HCT116 (cell line): ENCODE results near the gene DBP. TPM values are rescaled to one million over a fixed set of nuclear protein-coding genes. Genes with fewer than 3 reads are reported as not detected.

Experiments used
- ATAC-seq: fragments of 200-7000 bp; cut with Tn5 transposase; 2 replicates; pipeline ENCODE4 v1.9.1; 2020; ENCODE audit warnings: mild to moderate bottlenecking, moderate library complexity
- BruUV-seq: library from RNA; stranded (reverse); fragments of 400-500 nt; replicated peaks from 2 replicates; lab custom pipeline; 2021; lab: Mats Ljungman, UMichigan
- CTCF ChIA-PET: fragments of 300-600 bp; sonication (Branson Sonifier 250); formaldehyde crosslinking; loops from one replicate; lab custom pipeline; 2021; ENCODE audit warnings: antibody characterized with exemption; lab: Charles Lee
- POLR2A ChIA-PET: fragments of 300-600, 350-600 bp; sonication (Branson Sonifier 250); formaldehyde crosslinking; loops from one replicate; lab custom pipeline; 2021; ENCODE audit warnings: antibody characterized with exemption; lab: Charles Lee
- RAD21 ChIA-PET, 2 experiments: fragments of 300-600 bp; sonication (Branson Sonifier 250); formaldehyde crosslinking; loops; one replicate each; lab custom pipeline; 2023; ENCODE audit warnings: low total read pairs in 2 of 2; ENCODE audit not compliant: uncharacterized antibody in 2 of 2, unreplicated experiment in 2 of 2, low non-redundant PET in 1 of 2; lab: Charles Lee
- DNase-seq: peaks from one replicate; pipeline ENCODE4 v3.0.0-alpha.2; 2010; ENCODE audit warnings: low read depth, low spot score
- H2AFZ ChIP-seq: fragments of 200-600 bp; shearing (Covaris generic), sonication (generic); 2 replicates; pipeline ENCODE4 v1.6.1; 2017; ENCODE audit warnings: low read depth, mixed run types, mixed read lengths, antibody characterized with exemption, low read length; ENCODE audit not compliant: poor library complexity, severe bottlenecking
- H3K27ac ChIP-seq: 2 replicates; pipeline ENCODE4 v1.5.1; 2012; ENCODE audit warnings: low read depth, low read length
- H3K27me3 ChIP-seq: fragments of 200-600 bp; sonication (generic); 2 replicates; pipeline ENCODE4 v1.6.1; 2016; ENCODE audit warnings: mixed run types, low read length, mixed read lengths; ENCODE audit not compliant: insufficient read depth
- H3K36me3 ChIP-seq, 2 experiments: fragments of 200-500 bp in 1 of 2; fragments of 200-600 bp in 1 of 2; sonication (Bioruptor generic) in 1 of 2; sonication (generic) in 1 of 2; 2 replicates each; pipeline versions ENCODE4 v1.5.1 to v1.6.1; 2014 to 2016; ENCODE audit warnings: low read length in 2 of 2, inconsistent platforms in 1 of 2, mixed read lengths in 1 of 2, mixed run types in 1 of 2; ENCODE audit not compliant: insufficient read depth in 2 of 2, control insufficient read depth in 1 of 2
- H3K4me1 ChIP-seq, 2 experiments: fragments of 200-600 bp in 1 of 2; sonication (generic) in 1 of 2; 2 replicates each; pipeline versions ENCODE4 v1.5.1 to v1.6.1; 2012 to 2017; ENCODE audit warnings: low read length in 2 of 2, inconsistent platforms in 1 of 2, mild to moderate bottlenecking in 1 of 2, mixed read lengths in 1 of 2, mixed run types in 1 of 2, moderate library complexity in 1 of 2; ENCODE audit not compliant: insufficient read depth in 2 of 2, control insufficient read depth in 1 of 2
- H3K4me2 ChIP-seq: fragments of 200-600 bp; sonication (generic); 2 replicates; pipeline ENCODE4 v1.6.1; 2017; ENCODE audit warnings: mixed run types, low read length, mixed read lengths
- H3K4me3 ChIP-seq, 2 experiments: fragments of 200-600 bp in 1 of 2; sonication (generic) in 1 of 2; replicated peaks in 1 of 2; 2 replicates each; pipeline ENCODE4 v1.5.1; 2011 to 2016; ENCODE audit warnings: low read length in 2 of 2, control low read depth in 1 of 2, low read depth in 1 of 2, mild to moderate bottlenecking in 1 of 2, mixed read lengths in 1 of 2, mixed run types in 1 of 2
- H3K79me2 ChIP-seq: fragments of 200-600 bp; sonication (generic); 2 replicates; pipeline ENCODE4 v1.6.1; 2017; ENCODE audit warnings: mild to moderate bottlenecking, mixed run types, low read length, moderate library complexity, mixed read lengths; ENCODE audit not compliant: insufficient read depth
- H3K9ac ChIP-seq: fragments of 200-600 bp; sonication (generic); 2 replicates; pipeline ENCODE4 v1.6.1; 2016; ENCODE audit warnings: low read length, mixed read lengths
- H3K9me2 ChIP-seq: fragments of 200-600 bp; sonication (generic), shearing (Covaris generic); 2 replicates; pipeline ENCODE4 v1.6.1; 2017; ENCODE audit warnings: mixed run types, mild to moderate bottlenecking, moderate library complexity; ENCODE audit not compliant: insufficient read depth
- H3K9me3 ChIP-seq, 2 experiments: fragments of 200-500 bp in 1 of 2; fragments of 200-600 bp in 1 of 2; sonication (Bioruptor generic) in 1 of 2; sonication (generic) in 1 of 2; 2 replicates each; pipeline ENCODE4 v1.6.1; 2014 to 2017; ENCODE audit warnings: low read length in 2 of 2, mixed read lengths in 2 of 2, inconsistent platforms in 1 of 2, low read depth in 1 of 2, mild to moderate bottlenecking in 1 of 2, mixed run types in 1 of 2, moderate library complexity in 1 of 2; ENCODE audit not compliant: control insufficient read depth in 1 of 2, insufficient read depth in 1 of 2
- H4K20me1 ChIP-seq: fragments of 200-600 bp; sonication (generic), shearing (Covaris generic); 2 replicates; pipeline ENCODE4 v1.6.1; 2017; ENCODE audit warnings: mixed run types, mild to moderate bottlenecking, moderate library complexity; ENCODE audit not compliant: insufficient read depth
- EZH2 ChIP-seq: fragments of 200-600 bp; sonication (generic); IDR thresholded peaks from 2 replicates; pipeline ENCODE4 v1.6.1; 2017; ENCODE audit warnings: antibody characterized with exemption, mixed run types
- ZFX ChIP-seq: fragments of 450-650 bp; IDR thresholded peaks from 2 replicates; pipeline ENCODE4 v1.6.1; 2017
- intact Hi-C: fragments of 100-400 bp; cut with micrococcal nuclease; formaldehyde crosslinking; loops from 2 replicates; pipeline ENCODE4 v1.10.0; 2022
- total RNA-seq: library from RNA; stranded (reverse); gene quantifications from one replicate; pipeline ENCODE4 v1.2.1, GENCODE V29; 2021; ENCODE audit not compliant: unreplicated experiment
- TF ChIP-seq, protein P1 (sequence below): IDR thresholded peaks from 2 replicates; pipeline ENCODE4 v1.6.1; 2012; ENCODE audit warnings: low read depth
- TF ChIP-seq, protein P2 (sequence below): IDR thresholded peaks from 2 replicates; pipeline ENCODE4 v1.6.1; 2012

DBP gene
- total RNA-seq, 1 experiment from 2014 or later = 45.9 TPM

- no peaks in the 10 kb centered on the region for H3K9me3 ChIP-seq
- intact Hi-C loops = no loop called here
- CTCF ChIA-PET = no interaction called here
- no peaks in the 10 kb centered on the region for H4K20me1 ChIP-seq
- DNase-seq = no peak
- POLR2A ChIA-PET = no interaction called here
- no peaks in the 10 kb centered on the region for H3K27me3 ChIP-seq
- RAD21 ChIA-PET = no interaction called here
- H3K9ac ChIP-seq = no peak overlapping the region
- no peak for ATAC-seq
- no peaks in the 10 kb centered on the region for H3K36me3 ChIP-seq
- no peaks in the 10 kb centered on the region for H3K9me2 ChIP-seq
- H3K4me3 ChIP-seq = no peak overlapping the region
- H3K4me1 ChIP-seq = peaks cover 1 to 4% of the 10 kb centered on the region in 2 experiments; a peak in 3 of 4 replicates
- no peak overlapping the region for H3K4me2 ChIP-seq
- TF ChIP-seq ZFX = no peak
- TF ChIP-seq, protein P1, sequence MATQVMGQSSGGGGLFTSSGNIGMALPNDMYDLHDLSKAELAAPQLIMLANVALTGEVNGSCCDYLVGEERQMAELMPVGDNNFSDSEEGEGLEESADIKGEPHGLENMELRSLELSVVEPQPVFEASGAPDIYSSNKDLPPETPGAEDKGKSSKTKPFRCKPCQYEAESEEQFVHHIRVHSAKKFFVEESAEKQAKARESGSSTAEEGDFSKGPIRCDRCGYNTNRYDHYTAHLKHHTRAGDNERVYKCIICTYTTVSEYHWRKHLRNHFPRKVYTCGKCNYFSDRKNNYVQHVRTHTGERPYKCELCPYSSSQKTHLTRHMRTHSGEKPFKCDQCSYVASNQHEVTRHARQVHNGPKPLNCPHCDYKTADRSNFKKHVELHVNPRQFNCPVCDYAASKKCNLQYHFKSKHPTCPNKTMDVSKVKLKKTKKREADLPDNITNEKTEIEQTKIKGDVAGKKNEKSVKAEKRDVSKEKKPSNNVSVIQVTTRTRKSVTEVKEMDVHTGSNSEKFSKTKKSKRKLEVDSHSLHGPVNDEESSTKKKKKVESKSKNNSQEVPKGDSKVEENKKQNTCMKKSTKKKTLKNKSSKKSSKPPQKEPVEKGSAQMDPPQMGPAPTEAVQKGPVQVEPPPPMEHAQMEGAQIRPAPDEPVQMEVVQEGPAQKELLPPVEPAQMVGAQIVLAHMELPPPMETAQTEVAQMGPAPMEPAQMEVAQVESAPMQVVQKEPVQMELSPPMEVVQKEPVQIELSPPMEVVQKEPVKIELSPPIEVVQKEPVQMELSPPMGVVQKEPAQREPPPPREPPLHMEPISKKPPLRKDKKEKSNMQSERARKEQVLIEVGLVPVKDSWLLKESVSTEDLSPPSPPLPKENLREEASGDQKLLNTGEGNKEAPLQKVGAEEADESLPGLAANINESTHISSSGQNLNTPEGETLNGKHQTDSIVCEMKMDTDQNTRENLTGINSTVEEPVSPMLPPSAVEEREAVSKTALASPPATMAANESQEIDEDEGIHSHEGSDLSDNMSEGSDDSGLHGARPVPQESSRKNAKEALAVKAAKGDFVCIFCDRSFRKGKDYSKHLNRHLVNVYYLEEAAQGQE = no peak
- TF ChIP-seq, protein P2, sequence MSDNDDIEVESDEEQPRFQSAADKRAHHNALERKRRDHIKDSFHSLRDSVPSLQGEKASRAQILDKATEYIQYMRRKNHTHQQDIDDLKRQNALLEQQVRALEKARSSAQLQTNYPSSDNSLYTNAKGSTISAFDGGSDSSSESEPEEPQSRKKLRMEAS = no peak
- no peak overlapping the region for H2AFZ ChIP-seq
- H3K79me2 ChIP-seq = no peaks in the 10 kb centered on the region
- no peak overlapping the region for H3K27ac ChIP-seq
- no TSS peak for BruUV-seq
Observed at GRCh38 chr19:48669903-48670668, 32.9 kb upstream of the DBP start.

GRCh38 chr19:48668761-48669160 lies 31.6 kb upstream of the DBP start:
- no peaks in the 10 kb centered on the region for H3K27me3 ChIP-seq
- H3K4me1 ChIP-seq = no peaks in the 10 kb centered on the region
- no peak overlapping the region for H2AFZ ChIP-seq
- H3K9me2 ChIP-seq = no peaks in the 10 kb centered on the region
- no peaks in the 10 kb centered on the region for H4K20me1 ChIP-seq
- no peak overlapping the region for H3K4me2 ChIP-seq
- no peak overlapping the region for H3K27ac ChIP-seq
- POLR2A ChIA-PET = no interaction called here
- H3K4me3 ChIP-seq = no peak overlapping the region
- H3K9ac ChIP-seq = no peak overlapping the region
- no peak for DNase-seq
- RAD21 ChIA-PET = no interaction called here
- no peaks in the 10 kb centered on the region for H3K9me3 ChIP-seq
- TF ChIP-seq EZH2 = no peak
- TF ChIP-seq, all 23 proteins: peak for 0
- BruUV-seq = no TSS peak
- ATAC-seq = no peak
- Histone ChIP-seq H3K36me3 (no peaks in the 10 kb centered on the region), H3K79me2 (no peaks in the 10 kb centered on the region)
- intact Hi-C loops = no loop called here
- CTCF ChIA-PET = no interaction called here
